CD4-positive, alpha-beta T cell treated with Interleukin-4 for 1 hour (primary cell): Measurements from ENCODE around the gene DRC1.

Source experiments
- DNase-seq, 2 donors: peaks; one replicate each; pipeline ENCODE4 v3.0.0-alpha.2; 2020 to 2022

DRC1 gene

GRCh38 chr2:26479131-26479788, 77.5 kb downstream of the DRC1 start:
- DNase-seq = no peak

DNA sequence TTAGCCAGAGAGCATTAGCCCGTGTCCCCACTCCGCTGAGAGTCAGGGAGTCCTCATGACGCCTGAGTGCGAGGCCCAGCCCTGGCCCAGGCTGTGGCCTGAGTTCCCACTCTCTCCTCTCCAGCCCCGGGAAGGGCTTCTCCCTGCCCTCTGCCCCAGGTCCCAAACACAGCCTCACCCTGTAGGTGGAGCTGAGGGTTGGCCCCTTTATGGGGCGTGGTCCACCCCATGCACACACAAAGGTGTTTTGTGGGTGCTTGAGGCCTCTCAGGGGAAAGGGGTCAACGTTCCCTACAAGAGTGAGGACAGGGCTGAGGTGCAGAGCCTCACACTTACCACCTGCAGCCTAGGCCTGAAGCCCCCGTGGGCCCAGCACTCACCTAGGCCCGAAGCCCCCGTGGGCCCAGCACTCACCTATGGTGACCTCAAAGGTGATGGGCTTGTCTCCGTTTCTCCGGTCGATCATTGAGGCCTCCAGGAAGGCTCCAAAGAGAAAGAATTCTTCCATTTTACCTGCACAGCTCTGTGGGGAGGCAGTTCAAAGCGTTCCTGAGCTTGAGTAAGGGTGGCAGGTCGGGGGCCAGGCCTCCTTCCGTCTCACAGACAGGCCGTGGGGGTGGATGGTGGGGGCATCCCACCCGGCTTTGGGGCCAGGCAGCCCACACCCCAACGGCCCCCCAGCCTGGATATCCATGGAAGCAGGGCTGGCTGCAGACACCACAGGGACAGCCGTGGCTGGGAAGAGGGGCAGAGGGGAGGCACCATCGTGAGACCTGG, 78.3 kb downstream of the DRC1 start:
- DNase-seq = no peak

GRCh38 chr2:26480566-26481423, 79.1 kb downstream of the DRC1 start:
- no peak for DNase-seq

DNA sequence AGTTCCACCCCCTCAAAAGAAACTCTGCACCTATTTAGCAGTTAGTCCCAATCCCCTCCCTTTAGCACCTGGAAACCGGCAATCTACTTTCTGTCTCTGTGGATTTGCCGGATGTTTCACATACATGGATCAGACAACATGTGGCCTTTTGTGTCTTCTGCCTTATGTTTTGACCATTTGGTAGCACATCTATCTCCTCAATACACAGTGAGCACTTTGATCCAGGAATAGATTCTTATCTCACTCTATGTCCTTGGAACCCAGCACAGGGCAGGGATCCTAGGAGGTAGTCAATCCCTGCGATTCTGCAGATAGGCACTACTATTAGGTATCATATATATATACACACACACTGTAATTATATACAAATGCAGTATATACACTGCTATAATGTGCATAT, 80.0 kb downstream of the DRC1 start:
- DNase-seq = no peak

DNA sequence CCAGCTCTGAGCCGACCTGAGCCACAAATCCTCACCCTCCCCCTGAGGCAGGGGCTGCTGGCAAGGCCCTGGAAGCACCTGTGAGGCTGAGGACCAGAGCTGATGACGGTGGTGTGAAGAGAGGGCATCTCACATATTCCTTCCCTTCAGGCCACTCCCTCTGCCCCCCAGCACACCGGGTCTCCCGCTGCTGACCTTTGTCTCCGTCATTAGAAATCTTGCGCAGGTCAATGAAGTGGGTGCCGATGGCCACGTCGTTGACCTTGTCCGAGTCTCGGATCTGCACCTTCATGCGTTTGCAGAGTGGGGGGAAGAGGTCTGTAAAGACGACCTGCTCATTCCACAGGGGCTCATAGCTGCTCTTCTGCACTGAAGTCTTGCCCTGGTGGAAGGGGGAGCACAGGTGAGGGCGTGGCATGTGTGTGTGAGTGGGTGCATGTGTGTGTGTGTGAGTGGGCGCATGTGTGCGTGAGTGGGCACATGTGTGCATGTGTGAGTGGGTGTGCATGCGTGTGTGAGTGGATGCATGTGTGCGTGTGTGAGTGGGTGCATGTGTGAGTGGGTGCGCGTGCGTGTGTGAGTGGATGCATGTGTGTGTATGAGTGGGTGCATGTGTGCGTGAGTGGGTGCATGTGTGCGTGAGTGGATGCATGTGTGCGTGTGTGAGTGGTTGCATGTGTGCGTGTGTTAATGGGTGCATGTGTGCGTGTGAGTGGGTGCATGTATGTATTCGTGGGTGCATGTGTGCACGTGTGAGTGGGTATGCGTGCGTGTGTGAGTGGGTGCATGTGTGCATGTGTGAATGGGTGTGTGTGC, 80.7 kb downstream of the DRC1 start:
- DNase-seq = no peak

DNA sequence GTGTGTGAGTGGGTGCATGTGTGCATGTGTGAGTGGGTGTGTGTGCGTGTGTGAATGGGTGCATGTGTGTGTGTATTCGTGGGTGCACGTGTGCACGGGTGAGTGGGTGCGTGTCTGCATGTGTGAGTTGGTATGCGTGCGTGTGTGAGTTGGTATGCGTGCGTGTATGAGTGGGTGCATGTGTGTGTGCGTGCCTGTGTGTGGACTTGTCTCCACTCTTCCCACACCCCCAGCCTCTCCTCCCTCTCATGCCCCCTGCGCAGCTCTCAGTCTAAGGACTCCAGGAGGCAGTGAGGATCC, 81.3 kb downstream of the DRC1 start:
- no peak for DNase-seq

- no peak for DNase-seq
These were observed 81.8 kb downstream of the DRC1 start for GRCh38 chr2:26483516-26483915.

- DNase-seq = no peak
These were observed 82.3 kb downstream of the DRC1 start for GRCh38 chr2:26483957-26484565.

DNA sequence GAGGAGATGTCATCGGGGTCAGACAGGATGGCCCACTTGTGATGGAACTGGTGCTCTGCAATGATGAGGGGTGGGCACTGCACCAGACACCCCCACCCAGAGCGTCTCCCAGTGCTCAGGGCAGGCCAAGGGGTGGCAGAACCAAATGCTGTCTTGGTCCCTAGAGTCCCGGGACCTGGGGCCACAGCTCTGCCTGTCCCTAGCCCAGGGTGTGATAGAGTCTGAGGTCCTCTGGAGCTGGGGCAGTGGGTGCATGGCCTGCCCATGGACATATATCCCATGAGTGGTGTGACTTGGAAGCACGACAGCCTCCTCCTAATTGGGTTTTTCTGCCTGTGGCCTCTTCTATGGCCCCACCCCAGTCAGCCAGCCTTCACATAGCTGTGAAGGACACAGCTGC, 82.9 kb downstream of the DRC1 start:
- DNase-seq = no peak

GRCh38 chr2:26485099-26485498, 83.4 kb downstream of the DRC1 start:
- no peak for DNase-seq

DNA sequence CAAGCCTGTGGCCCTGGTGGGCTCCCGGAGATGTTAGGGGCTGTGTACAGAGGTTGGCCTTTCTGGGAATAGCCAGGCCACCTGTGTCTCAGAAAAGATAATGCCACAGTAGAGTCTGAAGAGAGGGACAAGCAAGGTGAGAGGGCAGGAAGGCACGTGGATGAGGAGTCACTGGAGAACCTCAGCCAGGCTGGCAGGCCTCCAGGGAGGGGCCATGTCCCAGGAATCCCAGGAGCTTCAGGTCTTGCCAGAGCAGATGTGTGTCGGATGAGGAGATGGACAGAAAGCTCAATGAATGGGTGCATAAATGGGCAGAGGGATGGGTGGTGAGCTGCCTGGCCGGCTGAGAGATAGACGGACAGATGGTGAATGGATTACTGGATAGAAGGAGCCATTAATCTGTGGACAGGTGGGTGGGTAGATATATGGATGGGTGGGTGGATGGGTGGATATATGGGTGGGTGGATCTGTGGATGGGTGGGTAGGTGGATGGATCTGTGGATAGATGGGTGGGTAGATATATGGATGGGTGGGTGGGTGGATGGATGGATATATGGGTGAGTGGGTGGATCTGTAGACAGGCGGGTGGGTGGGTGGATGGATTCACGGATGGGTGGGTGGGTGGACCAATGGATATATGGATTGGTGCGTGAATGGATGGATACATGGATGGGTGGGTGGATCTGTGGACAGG, 84.2 kb downstream of the DRC1 start:
- no peak for DNase-seq

GRCh38 chr2:26486789-26487188, 85.1 kb downstream of the DRC1 start:
- no peak for DNase-seq

DNA sequence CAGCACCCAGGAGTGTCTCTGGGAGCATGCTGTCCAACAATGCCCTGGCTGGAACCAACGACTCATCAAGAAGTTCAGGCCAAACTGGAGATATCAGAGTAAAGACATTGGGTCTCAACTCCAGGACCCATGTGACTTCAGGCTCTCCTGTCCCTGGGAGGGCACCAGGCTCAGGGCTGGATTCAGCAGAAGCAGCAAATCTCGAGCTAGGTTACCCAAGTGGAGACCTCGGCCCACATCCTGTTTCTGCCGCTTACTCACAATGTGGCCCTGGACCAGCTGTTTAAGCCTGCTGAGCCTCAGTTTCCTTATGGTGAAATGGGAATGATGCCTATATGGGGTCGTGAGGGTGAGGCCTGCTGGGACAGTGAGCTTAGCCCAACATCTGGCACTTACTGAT, 85.5 kb downstream of the DRC1 start:
- no peak for DNase-seq

GRCh38 chr2:26488463-26489212, 86.9 kb downstream of the DRC1 start:
- DNase-seq = no peak

- DNase-seq = no peak
These were observed 87.6 kb downstream of the DRC1 start for GRCh38 chr2:26489213-26489850.

GRCh38 chr2:26491563-26492167, 89.9 kb downstream of the DRC1 start:
- DNase-seq = no peak

GRCh38 chr2:26492749-26493515, 91.2 kb downstream of the DRC1 start:
- DNase-seq = no peak

DNA sequence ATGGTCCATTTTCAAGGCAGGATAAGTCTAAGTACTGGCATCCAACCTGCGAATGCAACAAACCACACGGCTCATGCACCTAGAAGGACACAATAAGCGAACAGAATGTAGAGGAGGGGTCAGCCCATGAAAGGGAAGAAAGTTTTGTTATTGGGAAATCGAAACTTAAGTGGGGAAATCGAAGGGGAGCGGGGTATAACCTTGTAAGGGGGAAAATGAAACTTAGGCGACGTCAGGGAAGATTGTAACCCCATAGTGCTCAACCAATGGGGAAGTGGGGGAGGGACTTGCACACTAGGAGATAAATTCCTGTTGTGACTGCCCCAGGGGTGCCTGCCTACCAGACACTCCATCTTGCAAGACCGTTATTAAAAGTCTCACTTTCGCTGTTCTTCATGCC, 91.8 kb downstream of the DRC1 start:
- no peak for DNase-seq

GRCh38 chr2:26494199-26494598, 92.5 kb downstream of the DRC1 start:
- DNase-seq = no peak
